NOMO-1 treated with DMSO at 0.1 percent for 48 hours (cell line): ENCODE results near the gene ADAM12.
A peak's percentile ranks its signal among the peaks of the same experiment; 100 is the strongest.

Experiments used
- DNase-seq: peaks from one replicate; lab custom pipeline; 2025; ENCODE audit not compliant: unreplicated experiment; lab: John Stamatoyannopoulos, UW

Gene ADAM12

DNA sequence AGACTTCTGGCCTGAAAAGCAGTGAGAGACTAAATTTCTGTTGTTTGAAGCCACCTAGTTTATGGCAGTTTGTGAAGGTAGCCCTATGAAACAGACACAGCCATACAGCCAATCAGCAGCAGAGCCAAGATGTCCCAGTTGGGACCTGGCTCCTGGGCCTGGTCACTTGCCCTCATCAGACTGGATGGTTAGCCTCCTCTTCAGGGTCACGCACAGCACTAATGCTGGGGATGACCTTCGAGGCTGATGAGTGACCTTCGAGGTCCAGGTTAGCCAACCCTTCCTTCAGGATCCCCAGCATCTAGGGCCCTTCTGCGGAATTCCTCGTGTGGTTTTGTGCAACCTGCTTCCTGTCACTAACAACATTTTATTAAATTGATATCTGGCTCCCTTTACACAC lies 262.3 kb downstream of the ADAM12 start:
- no peak for DNase-seq

DNA sequence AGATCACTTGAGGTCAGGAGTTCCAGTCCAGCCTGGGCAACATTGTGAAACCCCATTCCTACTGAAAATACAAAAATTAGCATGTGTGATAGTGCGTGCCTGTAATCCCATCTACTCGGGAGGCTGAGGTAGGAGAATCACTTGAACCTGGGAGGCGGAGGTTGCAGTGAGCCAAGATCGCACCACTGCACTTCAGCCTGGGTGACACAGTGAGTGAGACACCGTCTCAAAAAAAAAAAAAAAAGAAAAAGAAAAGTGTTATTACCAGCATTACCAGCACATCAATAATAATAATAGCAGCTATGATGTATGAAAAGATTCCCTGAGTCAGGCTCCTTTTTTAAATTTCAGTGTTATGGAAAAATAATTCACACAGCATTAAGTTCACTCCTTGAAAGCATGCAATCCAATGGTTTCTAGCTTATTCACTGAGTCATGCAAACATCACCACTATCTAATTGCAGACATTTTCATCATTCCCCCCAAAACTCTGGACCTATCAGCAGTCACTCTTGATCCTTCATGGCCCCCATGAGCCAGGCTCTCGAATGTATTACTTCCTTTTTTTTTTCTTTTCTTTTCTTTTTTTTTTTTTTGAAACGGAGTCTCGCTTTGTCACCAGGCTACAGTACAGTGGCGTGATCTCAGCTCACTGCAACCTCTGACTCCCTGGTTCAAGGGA lies 263.5 kb downstream of the ADAM12 start:
- no peak for DNase-seq

DNA sequence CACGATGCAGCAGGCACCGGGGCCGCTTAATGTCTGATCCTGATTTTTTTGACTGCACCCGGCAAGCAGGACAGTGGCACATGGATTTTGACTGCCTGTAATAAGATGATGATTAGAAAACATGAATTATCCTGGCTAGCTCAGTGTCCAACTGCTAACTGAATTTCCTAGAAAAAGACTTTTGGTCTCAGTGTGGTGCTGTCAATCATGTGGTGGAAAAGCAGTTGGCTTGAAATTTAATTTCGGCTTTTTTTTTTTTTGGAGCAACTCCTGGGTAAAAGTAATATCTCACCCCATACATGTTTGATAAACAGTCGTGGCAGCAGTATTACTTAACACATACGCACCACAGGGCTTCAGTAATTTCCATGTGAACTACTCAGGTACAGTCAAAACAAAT lies 264.2 kb downstream of the ADAM12 start:
- no peak for DNase-seq

DNA sequence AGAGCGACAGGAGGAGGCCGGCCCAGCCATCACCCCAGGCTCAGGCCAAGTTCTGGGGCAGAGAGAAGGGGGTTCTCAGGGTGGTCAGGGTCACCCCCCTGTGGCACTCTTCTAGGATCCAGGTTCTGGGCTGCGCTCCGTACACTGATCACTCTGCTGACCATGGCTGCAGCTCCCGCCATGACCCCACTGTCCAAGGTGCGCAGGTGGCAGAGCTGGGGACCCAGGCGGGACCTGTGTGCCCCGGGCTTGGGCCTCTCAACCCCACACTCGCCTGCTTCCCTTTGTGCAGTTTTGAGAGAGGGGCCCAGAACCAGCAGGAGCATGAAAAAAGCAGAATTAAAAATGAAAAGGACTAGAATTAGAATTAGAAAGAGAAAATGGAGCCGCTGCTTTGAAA lies 264.8 kb downstream of the ADAM12 start:
- no peak for DNase-seq

DNA sequence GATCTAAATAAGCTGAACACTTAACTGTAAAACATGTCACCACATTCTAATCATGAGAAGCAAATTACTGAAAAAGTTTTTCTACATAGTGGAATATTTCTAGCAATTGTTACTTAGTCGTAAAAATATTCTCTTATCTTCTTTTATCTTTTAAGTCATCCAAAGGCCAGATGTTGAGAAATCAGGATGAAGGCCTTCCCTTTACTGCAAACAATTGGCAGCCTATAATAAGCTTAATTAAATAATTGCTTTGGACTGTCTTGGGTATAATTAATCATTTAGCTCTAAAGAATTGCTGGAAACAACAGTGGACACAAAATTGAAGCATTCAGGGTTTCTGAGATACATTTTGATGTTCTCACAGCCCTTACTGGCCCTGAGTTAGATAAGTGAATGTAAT lies 265.4 kb downstream of the ADAM12 start:
- no peak for DNase-seq

DNA sequence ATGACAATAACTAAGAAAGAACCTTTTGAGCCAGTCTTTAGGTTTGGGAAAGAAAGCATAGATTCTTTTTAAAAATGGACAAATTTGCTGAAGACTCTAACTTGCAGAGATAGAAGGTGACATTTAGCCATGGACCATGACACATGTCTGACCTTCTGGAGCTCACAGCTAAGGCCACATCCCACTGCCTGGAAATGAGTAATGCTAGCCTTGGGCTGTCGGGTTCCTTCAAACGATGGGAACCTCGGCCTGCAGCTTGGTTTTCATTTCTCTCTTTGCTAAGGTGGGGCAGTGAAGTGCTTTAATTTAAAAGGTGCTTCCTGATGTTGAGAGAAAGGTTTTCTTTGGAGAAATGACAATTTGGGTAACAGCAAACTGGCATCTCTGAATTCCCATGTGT lies 268.7 kb downstream of the ADAM12 start:
- no peak for DNase-seq

DNA sequence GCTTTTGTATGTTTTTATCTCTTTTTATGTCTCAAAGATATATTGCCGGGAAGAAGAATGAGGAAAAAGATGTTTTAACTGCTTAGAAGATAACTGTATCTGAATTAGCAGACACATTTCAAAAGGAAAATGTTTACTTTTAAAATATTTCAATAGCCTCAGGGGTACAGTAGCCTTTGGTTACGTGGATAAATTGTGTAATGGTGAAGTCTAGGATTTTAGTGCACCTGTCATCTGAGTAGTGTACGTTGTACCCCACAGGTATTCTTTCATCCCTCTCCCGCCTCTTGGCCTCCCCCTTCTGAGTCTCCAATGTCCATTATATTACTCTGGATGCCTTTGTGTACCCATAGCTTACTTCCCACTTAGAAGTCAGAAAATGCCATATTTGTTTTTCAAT lies 269.8 kb downstream of the ADAM12 start:
- no peak for DNase-seq

DNA sequence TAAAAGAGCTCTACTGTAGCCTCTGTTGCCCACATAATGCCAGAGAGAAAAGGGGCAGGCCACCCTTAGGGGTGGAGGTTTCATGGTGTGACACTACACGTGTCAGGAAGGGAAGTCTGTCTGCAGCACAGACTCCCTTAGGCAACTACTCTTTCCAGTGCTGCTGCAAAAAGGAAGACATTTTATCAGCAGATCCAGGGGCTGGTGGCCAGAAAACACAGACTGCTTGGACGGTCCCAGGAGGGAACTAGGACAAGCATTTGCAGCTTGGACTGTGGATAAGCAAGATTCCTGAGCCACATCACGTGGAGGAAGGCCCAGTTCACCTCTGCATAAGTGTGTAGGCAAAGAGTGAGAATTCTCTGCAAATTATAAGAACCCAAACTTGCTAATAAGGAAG lies 271.1 kb downstream of the ADAM12 start:
- no peak for DNase-seq

DNA sequence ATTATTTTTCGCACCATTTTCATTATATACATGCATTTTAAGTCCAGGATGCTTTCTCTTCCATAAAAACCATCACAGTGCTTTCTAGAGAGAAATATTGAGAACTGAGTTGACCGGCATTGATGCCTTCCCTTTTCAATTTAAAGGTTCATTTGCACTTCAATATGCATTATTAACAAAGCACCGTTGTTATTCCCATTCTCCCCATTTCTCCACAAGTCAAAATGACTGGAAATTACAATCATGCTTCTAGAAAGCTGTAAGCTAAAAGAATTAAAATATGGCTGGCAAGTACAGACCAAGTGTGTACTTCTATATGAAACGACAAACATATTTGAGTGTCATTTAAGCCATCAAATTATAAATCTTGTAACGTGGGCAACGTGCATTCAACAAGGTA lies 272.4 kb downstream of the ADAM12 start:
- no peak for DNase-seq

DNA sequence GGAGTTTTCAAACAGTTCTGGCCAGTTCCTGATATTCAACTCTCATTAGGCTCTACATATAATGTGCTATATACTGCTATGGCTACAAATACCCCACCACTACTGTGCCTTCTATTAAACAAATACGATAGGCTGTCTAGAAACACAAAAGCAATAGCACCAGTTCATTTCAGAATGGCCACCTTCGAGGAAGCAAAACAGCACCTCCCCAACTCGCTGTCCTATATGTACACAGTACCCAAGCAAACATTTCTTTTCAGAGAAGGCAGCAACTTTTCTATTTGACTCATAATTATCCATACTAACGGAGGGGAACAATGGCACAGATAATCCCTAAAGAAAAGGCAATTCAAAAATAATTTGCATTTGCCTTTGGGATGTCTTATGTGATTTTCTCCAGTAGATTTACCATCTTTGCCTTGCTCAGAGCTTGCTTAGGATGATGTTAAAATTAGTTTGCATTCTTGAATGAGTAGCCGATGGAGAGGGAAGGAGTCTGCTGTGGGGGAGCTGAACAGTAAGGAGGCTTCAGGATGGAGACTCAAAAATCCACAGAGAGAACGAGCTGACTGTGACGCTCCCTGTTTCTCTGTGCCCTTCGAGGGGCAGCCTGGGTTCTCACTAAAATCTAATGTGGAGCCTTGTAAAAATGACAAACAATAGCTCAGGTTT lies 273.3 kb downstream of the ADAM12 start:
- no peak for DNase-seq

DNA sequence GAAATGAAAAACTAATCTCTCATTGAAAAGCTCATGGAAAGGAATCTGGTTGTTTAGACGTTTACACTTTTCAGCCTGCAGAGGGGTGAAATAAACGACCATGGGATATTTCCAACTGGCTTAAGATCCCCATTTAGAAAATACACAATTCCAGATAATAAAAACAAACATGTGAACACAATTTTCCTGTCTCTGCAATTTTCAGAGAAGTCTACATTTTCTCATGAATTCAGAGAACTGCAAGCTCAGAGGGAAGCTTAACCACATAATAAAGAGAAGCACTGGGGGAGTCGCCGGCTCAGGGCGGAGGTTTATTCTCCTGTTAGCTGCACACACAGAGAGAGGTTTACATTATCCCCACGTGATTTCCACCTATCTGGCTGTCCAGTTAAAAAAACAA lies 276.8 kb downstream of the ADAM12 start:
- no peak for DNase-seq

DNA sequence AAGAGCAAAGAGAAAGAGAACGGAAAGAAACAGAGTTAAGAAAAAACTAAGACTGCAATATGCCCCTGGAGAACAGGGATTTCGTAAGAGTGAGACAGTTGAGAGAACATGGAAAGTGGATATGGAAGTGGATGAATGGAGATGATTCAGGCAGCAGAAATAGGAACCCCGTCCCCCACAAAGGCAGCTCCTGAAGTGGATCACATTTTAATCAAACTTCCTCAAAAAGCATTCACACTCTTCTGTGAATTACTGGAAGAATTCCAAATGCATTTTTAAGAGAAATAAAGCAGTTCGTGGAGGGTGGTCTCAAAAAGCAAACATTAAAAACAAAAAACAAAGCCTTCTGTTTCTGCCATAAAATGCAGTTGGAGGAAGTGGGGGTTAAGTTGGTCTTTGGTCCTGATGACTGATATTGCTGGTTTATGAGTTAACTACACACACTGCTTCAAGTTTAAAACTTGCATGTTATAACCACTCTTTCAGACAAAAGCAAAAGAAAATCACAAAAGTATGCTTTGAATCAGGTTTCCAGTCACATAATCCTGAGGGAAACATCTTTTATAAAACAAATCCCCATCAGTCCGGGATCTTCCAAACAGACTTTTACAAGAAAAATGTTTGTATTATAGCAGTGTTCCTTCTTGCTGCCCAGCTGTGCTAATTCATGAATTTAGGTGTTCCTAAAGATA lies 277.6 kb downstream of the ADAM12 start:
- DNase-seq, result no peak

DNA sequence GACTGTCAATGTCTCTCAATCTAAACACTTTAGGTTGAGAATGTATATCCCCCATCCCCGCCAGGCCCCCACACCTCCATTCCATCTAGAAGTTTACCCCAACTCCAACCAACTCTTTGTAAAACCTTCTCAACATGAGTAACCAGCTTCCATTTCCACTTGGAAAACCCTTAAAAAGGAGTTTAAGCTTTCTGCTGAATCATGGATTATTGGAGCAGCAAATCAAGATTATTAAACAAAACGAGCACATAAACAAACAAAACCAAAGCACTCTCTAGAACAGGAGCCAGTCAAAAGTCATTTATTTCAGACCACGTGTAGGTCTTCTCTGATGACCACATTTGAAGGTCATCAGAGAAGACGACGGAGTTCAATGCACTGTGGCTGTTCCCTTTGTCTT lies 278.4 kb downstream of the ADAM12 start:
- DNase-seq, result no peak

DNA sequence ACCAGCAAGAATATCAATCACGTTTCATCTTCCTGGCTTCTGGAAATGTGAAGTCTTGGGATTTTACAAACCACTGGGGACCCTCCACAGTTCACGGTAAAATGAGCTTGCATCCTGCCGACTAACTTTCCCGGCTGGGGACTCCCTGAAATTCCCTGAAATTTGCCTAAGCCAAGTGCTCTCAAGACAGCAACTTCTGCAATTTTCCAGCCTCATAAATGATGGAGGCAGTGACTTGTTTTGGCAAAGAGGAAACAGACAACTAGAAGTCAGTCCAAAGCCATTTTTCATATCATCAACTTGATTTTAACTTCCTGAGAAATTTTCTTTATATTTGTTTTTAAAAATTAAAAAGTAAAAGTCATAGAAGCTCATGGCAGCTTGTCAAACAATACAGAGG lies 279.6 kb downstream of the ADAM12 start:
- no peak for DNase-seq

DNA sequence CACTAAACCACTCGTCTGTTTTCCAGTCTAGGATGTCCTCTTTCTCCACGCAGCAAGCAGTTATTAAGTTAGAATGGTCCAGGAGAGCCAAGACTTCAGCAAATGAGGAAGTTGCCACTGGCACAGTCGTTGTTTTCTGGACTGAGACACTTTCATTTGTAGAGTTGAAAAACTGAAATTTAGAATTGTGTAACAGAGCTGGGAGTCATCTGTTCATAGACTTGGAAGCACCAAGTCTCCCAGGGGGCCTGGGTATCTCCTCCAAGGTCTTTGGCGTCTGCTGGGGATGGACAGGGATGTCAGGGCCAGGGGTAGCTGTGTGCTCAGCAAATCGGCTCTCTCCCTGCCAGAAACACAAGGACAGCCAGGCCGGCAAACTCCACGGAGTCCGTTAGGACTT lies 283.5 kb downstream of the ADAM12 start:
- DNase-seq, result peak; percentile 3

DNA sequence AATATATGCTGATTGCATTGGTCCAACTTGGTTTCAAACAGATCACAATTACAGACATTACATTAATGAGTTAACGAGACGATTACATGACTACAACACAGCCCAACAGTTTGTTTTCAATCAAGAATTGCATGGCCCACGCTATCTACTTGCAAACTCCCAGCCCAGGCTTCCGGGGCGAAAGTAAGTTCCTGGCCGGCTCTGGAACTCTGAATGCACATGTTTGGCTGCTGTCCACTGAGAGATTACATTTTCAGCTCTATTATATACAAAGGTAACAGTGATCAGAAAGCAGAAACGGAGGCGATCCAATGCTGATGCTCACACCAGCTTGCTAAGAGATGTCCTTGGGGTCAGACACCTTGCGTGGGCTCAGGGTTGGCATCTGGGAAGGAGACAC lies 285.6 kb downstream of the ADAM12 start:
- no peak for DNase-seq

DNA sequence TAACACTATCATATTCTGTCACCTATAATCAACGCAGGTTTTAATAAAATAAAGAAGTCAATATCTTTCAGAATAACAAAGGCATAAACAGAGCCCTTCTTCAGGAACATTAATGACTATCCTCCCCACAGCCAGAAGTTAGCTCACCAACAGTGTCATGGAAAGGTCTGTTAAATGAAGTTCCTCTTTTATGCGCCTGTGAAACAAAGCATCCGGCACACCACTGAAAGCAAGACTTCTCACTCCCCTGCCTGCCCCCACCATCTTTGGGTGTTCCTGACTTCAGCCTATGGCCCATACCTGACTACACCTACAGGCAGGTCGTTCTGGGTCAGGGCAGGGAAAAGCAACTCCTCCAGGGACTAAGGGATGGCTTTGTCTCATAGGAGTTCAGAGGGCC lies 286.5 kb downstream of the ADAM12 start:
- DNase-seq, result peak; percentile 2

DNA sequence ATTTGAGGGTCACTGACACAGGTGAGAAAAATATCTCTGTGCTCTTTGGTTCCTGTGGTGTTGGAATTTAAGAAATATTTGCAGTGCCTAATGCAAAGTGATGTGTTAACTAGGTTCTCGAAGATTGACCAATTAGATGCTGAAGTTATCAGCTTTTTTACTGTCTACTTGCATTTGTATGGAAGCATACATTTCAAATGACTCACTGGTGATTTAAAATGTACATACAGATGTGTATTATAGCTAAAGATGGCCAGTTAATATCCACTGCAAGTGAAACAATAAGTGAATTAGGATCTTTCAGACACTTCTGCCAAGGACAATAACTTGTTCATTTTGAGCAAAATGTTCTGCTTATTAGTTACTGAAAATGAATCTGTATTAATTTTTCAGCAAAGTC lies 287.0 kb downstream of the ADAM12 start:
- no peak for DNase-seq

DNA sequence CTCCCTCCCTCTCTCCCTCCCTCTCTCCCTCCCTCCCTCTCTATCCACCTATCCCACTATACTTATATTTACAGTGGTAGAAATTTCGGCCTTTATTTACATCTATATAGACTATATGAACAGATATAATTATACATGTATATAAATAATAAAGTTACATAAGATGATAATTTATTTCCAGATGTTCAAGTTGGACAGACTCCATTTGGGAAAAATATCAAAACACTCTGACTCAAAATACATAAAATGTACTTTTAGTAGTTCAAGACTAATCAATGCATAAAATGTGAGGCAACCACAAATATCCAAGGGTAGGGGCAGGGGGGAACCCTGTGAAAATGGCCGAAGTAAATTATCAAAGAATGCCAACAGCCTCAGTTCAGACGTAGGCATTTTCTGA lies 288.9 kb downstream of the ADAM12 start:
- no peak for DNase-seq

DNA sequence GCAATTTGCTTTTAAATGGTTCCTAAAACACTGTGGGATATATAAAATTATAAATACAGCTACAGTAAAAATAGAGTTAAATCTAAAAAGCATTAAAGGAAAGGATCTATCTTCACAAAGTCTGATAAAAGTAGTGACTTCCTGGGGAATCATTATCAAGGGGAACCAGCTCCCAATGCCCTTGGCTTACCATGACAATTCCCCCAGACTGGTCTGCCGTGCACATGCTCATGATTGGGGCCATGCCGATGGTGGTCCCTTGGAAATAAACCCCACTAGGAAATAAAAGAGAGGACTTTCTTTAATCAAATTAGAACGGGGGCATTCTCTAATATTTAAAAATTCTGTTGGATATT lies 290.1 kb downstream of the ADAM12 start:
- no peak for DNase-seq

DNA sequence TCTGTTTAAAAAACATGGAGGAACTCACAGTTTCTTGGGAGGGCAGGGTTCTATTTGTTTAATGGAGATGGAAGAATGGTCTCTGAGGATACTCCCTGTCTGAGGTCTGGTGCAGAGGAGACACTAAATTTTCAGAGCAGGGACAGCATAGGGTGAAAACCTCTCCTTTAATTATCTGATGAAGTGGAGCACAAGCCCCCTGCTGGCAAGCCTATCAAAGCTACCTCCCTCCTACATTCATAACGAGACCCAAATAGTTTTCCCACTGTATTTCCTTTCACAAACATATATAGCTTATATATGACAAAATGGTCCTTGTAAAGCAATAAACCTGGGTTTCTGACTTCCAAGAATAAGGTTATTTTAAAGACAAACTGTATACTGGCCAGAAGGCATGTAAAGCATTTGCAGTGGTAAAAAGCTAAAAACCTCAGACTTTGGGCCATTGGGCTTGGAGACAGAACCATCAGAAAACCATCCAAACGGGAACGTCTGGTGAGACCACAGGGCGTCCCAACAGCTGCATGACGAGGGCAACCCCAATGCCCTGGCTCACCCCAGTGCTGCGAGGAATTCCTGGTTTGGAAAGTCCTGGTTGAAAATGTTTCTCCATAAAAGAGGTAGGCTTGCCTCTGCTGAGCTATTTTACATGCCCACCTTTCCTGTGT lies 290.6 kb downstream of the ADAM12 start:
- no peak for DNase-seq

DNA sequence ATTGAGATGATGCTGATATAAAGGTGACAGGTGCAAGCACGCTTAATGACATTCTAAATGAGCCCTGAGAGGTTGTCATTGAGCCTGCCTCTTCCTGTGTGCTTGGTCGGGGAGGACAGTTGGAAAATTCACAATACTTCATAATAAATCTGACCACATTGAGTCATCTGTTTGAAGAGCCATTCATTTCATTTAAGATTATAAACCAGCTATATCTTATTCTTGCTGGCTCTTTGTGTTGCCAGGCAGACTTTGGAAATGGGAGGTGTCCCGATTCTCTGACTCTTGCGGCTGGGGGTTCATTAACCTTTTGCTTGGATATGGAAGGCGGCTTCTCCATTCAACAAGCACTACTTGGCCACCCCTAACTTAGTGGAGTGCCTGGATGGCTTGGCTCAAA lies 293.7 kb downstream of the ADAM12 start:
- DNase-seq, result no peak
